HG03457 (cell line): ENCODE measurements around the gene MRPS24.

ENCODE experiments used
- ATAC-seq: cut with Tn5 transposase; IDR thresholded peaks from one replicate; pipeline ENCODE4 v1.9.1; 2021; ENCODE audit warnings: moderate number of reproducible peaks; ENCODE audit not compliant: unreplicated experiment

MRPS24 gene

GRCh38 chr7:43877968-43878864 lies 8.9 kb upstream of the MRPS24 start:
- ATAC-seq = no peak

DNA sequence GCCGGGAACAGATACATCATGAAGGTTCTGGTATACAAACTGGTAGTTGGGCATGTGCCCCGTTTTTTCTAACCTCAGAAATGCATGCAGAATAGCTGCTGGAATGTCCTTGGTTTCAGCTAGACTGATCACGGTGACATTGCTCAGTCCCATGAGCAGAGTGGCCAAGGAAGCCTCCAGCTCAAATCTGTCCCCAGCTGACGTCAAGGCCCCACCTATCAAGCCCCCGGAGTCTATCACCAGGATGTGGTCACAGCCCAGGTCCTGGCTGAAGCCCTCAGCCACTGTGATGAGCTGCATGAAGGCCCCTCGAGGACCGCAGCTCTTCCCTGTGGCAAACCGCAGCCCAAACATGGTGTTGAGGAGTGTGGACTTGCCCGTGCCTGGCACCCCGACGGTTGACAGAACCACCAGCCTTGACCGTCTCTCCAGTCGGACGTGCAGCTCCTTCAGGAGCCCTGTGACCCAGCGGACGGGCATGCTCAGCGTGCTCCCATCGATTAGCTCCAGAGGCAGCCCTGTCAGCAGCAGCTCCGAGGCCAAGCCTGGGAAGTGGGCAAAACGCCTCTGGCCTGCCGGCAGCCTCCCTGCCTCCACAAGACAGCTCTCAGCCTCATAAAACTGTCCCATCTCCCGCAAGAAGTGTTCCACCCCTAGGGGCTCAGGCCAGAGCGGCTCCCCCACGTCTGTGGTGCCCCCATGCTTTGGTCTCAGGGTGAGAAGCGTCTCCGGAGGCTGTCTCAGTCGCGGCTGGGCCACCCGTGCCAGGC lies 7.8 kb upstream of the MRPS24 start:
- ATAC-seq = no peak

- ATAC-seq = no peak
These were observed 6.9 kb upstream of the MRPS24 start for GRCh38 chr7:43876241-43876640.

DNA sequence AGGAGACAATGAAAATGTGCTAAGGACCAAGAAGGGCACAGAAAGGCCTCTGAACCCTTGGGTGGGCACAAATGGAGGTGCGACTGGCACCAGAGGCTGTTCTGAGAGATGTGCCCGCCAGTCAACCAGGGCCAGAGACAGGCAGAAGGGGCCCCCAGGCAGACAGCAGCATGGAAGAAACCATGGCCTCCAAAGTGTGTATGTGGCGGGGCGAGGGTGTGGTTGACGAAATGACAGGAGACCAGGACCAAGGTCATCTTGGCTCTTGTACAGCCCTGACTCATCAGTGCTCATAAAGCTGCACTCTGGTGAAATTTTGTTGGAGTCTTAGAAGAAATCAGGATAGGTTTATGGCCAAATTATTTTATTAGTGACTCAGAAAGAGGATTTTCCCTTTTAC lies 4.0 kb upstream of the MRPS24 start:
- ATAC-seq = no peak

DNA sequence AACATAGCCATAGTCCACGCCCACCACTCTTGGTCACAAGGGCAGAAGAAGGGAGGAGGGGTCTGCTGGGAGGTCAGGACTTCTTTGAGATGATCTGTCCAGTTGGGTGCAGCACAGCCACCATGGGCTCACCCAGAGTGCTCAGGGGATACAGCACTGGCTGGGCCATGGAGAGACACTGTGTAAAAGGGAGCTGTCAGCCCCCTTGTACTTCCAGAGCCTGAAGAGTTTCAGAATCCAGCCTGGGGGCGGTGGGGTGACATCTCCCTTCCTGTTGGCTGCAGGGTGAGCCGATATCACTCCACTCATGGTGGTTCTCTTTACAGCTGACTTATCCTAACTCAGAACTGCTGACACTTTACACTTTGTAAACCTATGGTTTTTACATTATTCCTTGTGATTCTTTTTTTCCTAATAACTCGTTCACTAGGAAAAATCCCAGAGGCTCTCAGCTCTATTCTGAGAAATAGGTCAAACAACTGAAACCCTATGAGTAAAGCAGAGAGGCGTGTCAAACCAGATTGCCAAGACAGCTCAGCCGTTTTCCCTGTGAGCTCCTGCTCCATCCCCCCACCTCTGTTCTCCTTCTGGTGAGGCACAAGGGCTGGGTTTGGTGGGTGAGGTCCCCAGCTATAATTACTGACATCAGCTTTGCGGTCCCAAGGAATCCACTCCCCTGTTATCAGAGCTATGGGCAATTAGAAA lies 3.2 kb upstream of the MRPS24 start:
- ATAC-seq = no peak

DNA sequence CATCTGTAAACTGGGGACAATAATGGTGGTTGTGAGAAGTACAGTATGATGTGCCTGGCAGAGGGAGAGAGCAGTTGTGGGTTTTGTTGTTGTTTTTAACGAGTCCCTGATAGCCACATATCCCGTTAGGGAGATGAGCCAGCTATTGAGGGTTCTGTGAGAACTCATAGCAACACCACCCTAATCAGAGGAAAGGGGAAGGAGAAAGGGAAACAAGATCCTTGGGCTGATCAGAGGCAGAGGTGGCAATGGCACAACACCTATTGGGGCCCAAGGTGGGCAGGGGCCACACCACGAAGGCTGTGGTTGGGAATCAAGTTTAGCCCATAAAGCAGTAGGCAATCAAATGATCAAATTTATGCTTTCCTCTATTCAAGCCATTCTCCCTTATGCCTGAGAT lies 1.7 kb upstream of the MRPS24 start:
- ATAC-seq = no peak

GRCh38 chr7:43870316-43870715 lies 999 bp upstream of the MRPS24 start:
- no peak for ATAC-seq

DNA sequence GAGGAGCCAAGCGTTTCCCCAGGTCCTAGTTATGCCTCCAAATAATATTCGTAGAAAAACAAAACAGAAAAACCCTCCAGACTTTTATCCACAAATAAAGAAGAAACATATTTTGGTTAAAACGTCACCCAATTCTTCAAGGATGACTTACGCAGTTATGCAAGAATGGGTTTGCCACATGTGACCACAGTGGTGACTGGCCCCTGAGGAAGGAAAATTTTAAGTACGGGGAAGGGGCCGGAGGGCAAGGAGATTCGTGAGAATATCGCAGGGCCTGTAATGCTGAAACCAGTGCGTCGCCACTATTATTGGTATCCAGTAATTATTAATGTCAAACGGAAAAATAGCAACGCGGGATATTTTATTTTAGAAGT lies 537 bp upstream of the MRPS24 start:
- ATAC-seq = no peak

DNA sequence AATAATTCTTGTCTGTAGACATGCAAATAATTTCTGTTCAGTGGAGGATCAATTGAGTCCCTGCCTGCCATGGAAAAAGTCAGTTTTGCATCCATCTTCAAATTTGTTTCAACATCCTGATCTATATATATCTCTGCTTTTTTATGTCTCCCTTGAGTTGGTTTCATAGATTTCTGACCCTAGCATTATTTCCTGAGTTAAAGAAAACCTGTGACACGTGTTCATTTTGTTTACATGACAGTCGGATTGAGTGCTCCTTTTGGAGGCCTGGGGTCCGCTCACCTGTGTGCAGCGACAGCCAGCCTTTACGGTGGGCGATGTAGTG lies 674 bp downstream of the MRPS24 start:
- no peak for ATAC-seq

GRCh38 chr7:43868181-43868580 lies 1.1 kb downstream of the MRPS24 start:
- ATAC-seq = no peak

DNA sequence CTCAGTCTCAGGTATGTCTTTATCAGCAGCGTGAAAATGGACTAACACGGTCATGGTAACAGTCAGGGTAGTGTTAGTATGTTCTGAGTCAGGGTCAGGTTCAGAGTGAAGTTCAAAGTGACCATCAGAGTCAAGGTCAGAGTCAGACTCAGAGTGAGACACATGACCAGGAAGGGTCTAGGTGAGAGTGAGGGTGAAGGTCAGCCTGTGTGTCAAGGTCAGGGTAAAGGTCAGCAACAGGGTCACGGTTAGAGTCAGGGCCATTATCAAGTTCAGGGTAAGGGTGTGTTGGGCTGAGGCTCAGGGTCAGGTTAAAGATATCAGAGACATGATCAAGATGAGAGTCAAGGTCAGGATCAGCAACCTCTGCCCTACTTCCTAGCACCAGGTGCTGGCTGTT lies 4.0 kb downstream of the MRPS24 start:
- ATAC-seq = no peak

DNA sequence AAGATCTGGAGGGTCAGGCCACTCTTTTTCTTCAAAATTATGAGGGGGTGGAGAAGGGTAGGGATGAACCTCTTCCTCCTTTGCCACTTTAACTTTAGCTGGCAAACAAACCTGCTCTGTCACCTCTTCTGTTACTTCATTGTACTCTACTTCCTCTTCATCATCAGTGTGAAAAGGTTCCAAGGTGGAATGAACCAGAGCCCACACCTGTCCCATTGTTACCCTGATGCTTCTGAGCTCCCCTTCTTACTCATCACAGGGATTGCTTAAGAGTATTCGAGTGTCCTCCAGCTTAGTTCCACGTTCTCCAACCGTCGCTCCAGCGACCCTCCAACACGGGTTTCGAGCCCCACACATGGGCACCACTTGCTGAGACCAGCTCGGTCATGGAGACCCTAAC lies 5.2 kb downstream of the MRPS24 start:
- no peak for ATAC-seq

DNA sequence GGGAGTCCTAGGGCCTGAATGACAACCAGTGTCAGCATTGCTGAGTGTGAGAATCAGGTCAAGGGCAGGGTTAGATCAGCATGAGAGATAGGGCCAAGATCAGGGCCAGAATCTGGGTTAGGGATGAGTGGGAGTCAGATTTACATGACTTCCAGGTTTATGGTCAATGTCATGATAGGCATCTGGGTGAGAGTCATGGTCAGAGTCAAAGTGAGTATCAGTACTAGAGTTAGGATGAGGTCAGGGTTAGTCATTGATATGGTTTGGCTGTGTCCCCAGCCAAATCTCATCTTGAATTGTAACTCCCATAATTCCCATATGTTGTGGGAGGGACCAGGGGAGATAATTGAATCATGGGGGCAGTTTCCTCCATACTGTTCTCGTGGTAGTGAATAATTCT lies 12.3 kb downstream of the MRPS24 start:
- ATAC-seq = no peak

DNA sequence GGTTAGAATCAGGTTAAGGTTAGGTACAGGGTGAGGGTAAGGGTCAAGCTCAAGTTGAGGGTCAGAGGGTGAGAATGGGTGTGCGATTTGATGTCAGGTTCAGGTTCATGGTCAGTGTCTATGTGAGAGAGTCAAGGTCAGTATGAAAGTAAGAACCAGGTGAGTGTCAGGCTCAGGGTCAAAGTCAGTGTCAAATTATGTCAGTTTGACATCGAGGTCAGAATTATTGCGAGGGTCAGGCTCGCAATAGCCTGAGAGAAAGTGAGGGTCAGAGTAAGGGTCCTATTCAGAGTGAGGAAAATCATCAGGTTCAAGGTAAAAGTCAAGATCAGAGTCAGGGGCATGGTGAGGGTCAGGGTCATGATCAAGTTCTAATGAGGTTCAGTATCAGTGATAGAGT lies 13.0 kb downstream of the MRPS24 start:
- ATAC-seq = no peak

DNA sequence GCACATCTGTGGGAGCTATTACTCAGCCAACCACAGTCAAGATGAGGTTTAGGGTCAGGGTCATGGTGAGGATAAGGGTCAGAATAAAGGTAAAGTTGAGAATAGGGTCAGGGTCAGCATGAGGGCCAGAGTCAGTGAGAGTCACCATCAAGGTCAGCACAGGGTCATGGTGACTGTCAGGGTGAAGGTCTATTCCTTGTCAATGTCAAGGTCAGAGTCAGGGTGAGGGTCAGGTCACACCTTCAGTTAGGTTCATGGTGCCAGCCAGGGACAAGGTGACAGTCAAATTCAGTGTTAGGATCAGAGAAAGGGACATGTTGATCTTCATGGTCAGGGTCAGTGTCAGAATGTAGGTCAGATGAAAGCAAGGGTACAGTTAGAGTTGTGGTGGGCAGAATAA lies 14.1 kb downstream of the MRPS24 start:
- no peak for ATAC-seq

DNA sequence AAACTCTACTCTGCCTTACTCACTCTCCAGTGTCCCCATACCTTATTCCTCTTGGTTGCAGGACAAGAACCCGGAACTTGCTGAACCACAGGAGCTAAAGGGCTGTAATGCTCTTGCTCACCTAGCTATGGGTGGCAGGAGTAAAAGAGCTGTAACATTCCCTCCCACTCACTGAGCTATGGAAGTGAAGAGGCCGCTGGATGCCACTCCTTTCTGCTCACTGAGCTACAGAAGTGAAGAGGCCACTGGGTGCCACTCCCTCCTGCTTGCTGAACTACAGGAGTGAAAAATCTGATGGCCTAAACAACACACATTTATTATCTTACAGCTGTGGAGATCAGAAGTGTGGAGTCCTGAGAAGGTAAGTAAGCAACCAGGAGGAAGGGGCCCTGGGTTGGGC lies 17.5 kb downstream of the MRPS24 start:
- ATAC-seq = no peak

DNA sequence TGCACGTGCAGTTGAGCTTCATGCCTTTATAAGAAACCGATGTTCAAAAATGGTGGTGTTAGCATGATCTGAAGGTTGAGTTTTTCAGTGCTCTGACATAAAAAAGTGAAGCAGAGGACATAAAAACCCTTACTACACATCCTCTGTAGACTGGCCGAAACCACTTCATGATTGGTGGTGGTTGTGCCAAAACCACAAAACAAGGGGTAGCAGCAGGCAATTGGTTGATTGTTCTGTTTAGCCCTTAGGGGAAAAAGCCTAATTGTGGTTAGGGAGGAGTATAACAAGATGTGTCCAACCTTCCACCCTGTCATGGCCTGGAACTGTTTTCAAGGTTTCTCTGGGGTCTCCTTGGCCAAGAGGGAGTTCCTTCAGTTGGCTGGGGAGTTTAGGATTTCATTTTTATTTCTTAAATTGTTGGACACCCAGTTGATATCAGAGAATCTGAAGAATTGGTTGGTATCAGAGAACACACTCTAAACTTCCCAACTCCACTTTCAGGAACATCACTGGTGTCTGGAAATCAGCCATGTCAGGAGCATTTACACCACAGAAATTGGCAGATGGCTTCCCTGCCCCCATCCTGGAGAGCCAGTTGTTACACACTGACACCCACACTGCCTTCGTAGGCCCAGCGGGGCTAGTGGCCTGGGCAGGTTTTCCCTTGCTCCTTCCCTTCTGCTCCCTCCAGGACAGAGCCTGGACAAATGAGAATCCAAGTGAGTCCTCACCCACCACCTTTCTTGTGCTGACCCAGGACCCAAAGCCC lies 18.8 kb downstream of the MRPS24 start:
- no peak for ATAC-seq

DNA sequence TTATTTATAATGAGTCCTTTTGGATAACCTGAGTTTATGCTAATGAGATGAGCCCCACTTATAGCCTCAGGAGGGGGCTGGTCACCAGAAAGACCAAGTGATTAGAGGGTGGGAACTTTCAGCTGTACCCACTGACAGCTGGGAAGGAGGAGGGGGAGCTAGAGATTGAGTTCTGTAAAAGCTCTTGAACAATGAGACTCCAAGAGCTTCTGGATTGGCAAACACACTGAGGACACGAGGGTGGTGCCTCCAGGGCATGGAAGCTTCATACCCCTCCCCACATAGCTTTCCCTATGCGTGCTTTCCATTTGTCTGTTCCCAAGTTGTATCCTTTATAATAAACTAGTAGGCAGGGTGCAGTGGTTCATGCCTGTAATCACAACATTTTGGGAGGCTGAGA lies 20.3 kb downstream of the MRPS24 start:
- ATAC-seq = no peak

- ATAC-seq = no peak
These were observed 21.8 kb downstream of the MRPS24 start for GRCh38 chr7:43847496-43847895.

- no peak for ATAC-seq
These were observed 24.7 kb downstream of the MRPS24 start for GRCh38 chr7:43844662-43845061.

DNA sequence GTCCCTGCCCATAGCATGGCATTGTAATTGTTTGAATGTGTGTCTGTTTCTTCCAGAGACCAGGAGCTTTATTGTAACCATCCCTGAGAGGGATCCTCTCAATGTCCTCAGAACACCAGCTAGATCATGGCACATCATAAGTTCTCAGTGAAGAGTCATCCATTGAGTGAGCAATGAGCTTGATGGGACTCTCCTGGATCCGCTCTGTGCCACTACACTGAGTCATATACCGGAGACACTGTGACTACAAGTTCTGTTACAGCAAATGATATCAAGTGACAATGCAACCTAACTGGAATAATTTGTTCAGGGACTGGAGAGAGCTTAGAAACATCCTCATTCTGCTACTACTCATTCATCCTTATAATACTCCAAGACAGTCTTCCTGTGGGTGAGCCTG lies 25.1 kb downstream of the MRPS24 start:
- no peak for ATAC-seq
